B cell (primary cell): ENCODE measurements around the gene ESCO1.

Experiments used
- EZH2 ChIP-seq: IDR thresholded peaks from 2 replicates; pipeline ENCODE4 v1.6.1; 2012; ENCODE audit warnings: borderline replicate concordance, low read depth, mild to moderate bottlenecking, moderate library complexity, low read length; ENCODE audit not compliant: insufficient read depth, poor library complexity, severe bottlenecking
- TF ChIP-seq, protein P1 (sequence below): fragments of 200-600 bp; IDR thresholded peaks from one replicate; pipeline ENCODE4 v1.8.0; 2022; ENCODE audit warnings: antibody characterized with exemption, mild to moderate bottlenecking

DNA sequence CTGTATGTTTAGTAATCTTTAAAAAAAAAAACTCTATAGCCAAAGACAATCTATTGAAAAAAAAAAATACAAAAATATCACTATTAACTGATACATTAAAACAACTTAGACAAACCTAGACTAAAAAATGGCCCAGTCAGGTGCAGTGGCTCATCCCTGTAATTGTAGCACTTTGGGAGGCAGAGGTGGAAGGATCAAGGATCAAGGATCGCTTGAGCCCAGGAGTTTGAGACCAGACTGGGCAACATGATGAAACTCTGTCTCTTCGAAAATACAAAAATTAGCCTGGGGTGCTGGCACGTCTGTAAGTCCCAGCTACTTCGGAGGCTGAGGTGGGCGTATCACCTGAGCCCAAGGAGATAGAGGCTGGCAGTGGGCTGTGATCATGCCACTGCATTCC lies 16.1 kb downstream of the ESCO1 start:
- TF ChIP-seq, protein P1, sequence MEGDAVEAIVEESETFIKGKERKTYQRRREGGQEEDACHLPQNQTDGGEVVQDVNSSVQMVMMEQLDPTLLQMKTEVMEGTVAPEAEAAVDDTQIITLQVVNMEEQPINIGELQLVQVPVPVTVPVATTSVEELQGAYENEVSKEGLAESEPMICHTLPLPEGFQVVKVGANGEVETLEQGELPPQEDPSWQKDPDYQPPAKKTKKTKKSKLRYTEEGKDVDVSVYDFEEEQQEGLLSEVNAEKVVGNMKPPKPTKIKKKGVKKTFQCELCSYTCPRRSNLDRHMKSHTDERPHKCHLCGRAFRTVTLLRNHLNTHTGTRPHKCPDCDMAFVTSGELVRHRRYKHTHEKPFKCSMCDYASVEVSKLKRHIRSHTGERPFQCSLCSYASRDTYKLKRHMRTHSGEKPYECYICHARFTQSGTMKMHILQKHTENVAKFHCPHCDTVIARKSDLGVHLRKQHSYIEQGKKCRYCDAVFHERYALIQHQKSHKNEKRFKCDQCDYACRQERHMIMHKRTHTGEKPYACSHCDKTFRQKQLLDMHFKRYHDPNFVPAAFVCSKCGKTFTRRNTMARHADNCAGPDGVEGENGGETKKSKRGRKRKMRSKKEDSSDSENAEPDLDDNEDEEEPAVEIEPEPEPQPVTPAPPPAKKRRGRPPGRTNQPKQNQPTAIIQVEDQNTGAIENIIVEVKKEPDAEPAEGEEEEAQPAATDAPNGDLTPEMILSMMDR, result no peak
- no peak for TF ChIP-seq EZH2
